NCI-H1105 treated with DMSO at 0.1 percent for 48 hours (cell line): Measurements from ENCODE around the gene CMKLR1.

Experiments used
- DNase-seq: peaks from one replicate; lab custom pipeline; 2025; lab: John Stamatoyannopoulos, UW

Gene CMKLR1

GRCh38 chr12:108266131-108266530 lies 73.0 kb downstream of the CMKLR1 start:
- no peak for DNase-seq

- no peak for DNase-seq
Measured at GRCh38 chr12:108265505-108265904, 73.6 kb downstream of the CMKLR1 start.

- DNase-seq, result no peak
Measured at GRCh38 chr12:108260969-108261368, 78.1 kb downstream of the CMKLR1 start.

GRCh38 chr12:108260039-108260438 lies 79.1 kb downstream of the CMKLR1 start:
- no peak for DNase-seq

GRCh38 chr12:108257610-108258106 lies 81.5 kb downstream of the CMKLR1 start:
- no peak for DNase-seq

- no peak for DNase-seq
Measured at GRCh38 chr12:108257004-108257403, 82.1 kb downstream of the CMKLR1 start.

- no peak for DNase-seq
Measured at GRCh38 chr12:108255252-108255602, 83.9 kb downstream of the CMKLR1 start.

- no peak for DNase-seq
Measured at GRCh38 chr12:108254517-108255251, 84.4 kb downstream of the CMKLR1 start.

- DNase-seq, result no peak
Measured at GRCh38 chr12:108254030-108254429, 85.1 kb downstream of the CMKLR1 start.

- peak; percentile 17 for DNase-seq
Measured at GRCh38 chr12:108253540-108253939, 85.6 kb downstream of the CMKLR1 start.

GRCh38 chr12:108252523-108252922 lies 86.6 kb downstream of the CMKLR1 start:
- no peak for DNase-seq

GRCh38 chr12:108248011-108248410 lies 91.1 kb downstream of the CMKLR1 start:
- DNase-seq, result no peak

GRCh38 chr12:108247130-108247529 lies 92.0 kb downstream of the CMKLR1 start:
- no peak for DNase-seq

- DNase-seq, result no peak
Measured at GRCh38 chr12:108241986-108242703, 97.0 kb downstream of the CMKLR1 start.

- DNase-seq, result no peak
Measured at GRCh38 chr12:108240928-108241327, 98.2 kb downstream of the CMKLR1 start.

- no peak for DNase-seq
Measured at GRCh38 chr12:108240027-108240785, 98.9 kb downstream of the CMKLR1 start.

GRCh38 chr12:108239378-108239777 lies 99.7 kb downstream of the CMKLR1 start:
- DNase-seq, result no peak

- DNase-seq, result no peak
Measured at GRCh38 chr12:108238474-108238873, 100.6 kb downstream of the CMKLR1 start.
